DOHH2 (cell line): ENCODE measurements around the gene CRYBG1.
A peak's percentile ranks its signal among the peaks of the same experiment; 100 is the strongest.

Source experiments
- H3F3A ChIP-seq: fragments of 200-600 bp; sonication (generic), shearing (Covaris generic); 2 replicates; pipeline ENCODE4 v1.6.0; 2016; ENCODE audit warnings: antibody characterized with exemption, mild to moderate bottlenecking; ENCODE audit not compliant: control insufficient read depth, insufficient read depth
- H3K27ac ChIP-seq: fragments of 200-600 bp; sonication (generic); 2 replicates; pipeline ENCODE4 v1.5.1; 2014; ENCODE audit warnings: low read depth, mild to moderate bottlenecking, low read length, moderate library complexity
- H3K27me3 ChIP-seq: fragments of 200-600 bp; sonication (generic); 2 replicates; pipeline ENCODE4 v1.6.1; 2014; ENCODE audit warnings: mild to moderate bottlenecking, low read length, mixed read lengths; ENCODE audit not compliant: control insufficient read depth
- H3K36me3 ChIP-seq: fragments of 200-600 bp; sonication (generic); 2 replicates; pipeline ENCODE4 v1.6.1; 2014; ENCODE audit warnings: mild to moderate bottlenecking, low read length, moderate library complexity, mixed read lengths; ENCODE audit not compliant: control insufficient read depth
- H3K4me1 ChIP-seq: fragments of 200-600 bp; sonication (generic); 2 replicates; pipeline ENCODE4 v1.6.1; 2014; ENCODE audit warnings: mild to moderate bottlenecking, low read length, mixed read lengths; ENCODE audit not compliant: control insufficient read depth
- H3K4me2 ChIP-seq: fragments of 200-600 bp; sonication (generic); 2 replicates; pipeline ENCODE4 v1.6.0; 2014; ENCODE audit warnings: mild to moderate bottlenecking, low read length, moderate library complexity
- H3K4me3 ChIP-seq: fragments of 200-600 bp; sonication (generic); 2 replicates; pipeline ENCODE4 v1.5.1; 2014; ENCODE audit warnings: mild to moderate bottlenecking, low read length, mixed read lengths
- H3K79me2 ChIP-seq: fragments of 200-600 bp; sonication (generic); 2 replicates; pipeline ENCODE4 v1.6.1; 2014; ENCODE audit warnings: mild to moderate bottlenecking, low read length, mixed read lengths; ENCODE audit not compliant: control insufficient read depth
- H3K9me2 ChIP-seq: fragments of 200-600 bp; sonication (generic); replicated peaks from 2 replicates; pipeline ENCODE4 v1.6.1; 2014; ENCODE audit warnings: mild to moderate bottlenecking, low read length, mixed read lengths; ENCODE audit not compliant: control insufficient read depth
- H3K9me3 ChIP-seq: fragments of 200-600 bp; sonication (generic); 2 replicates; pipeline ENCODE4 v1.6.1; 2014; ENCODE audit warnings: antibody characterized with exemption, low read length, mixed read lengths; ENCODE audit not compliant: control insufficient read depth, insufficient read depth
- H4K20me1 ChIP-seq: fragments of 200-600 bp; sonication (generic); 2 replicates; pipeline ENCODE4 v1.6.0; 2014; ENCODE audit warnings: low read depth, mild to moderate bottlenecking, antibody characterized with exemption, low read length, moderate library complexity; ENCODE audit not compliant: control insufficient read depth, insufficient read depth
- EZH2phosphoT487 ChIP-seq: fragments of 200-600 bp; sonication (generic); IDR thresholded peaks from 2 replicates; pipeline ENCODE4 v1.6.1; 2017; ENCODE audit warnings: borderline replicate concordance, mild to moderate bottlenecking, antibody characterized with exemption, low read length, moderate library complexity, mixed read lengths
- TF ChIP-seq, protein P1 (sequence below): fragments of 200-600 bp; sonication (generic); IDR thresholded peaks from one replicate; pipeline ENCODE4 v1.5.1; 2014; ENCODE audit warnings: antibody characterized with exemption, mild to moderate bottlenecking, low read depth, low read length; ENCODE audit not compliant: poor library complexity, severe bottlenecking

CRYBG1 gene

DNA sequence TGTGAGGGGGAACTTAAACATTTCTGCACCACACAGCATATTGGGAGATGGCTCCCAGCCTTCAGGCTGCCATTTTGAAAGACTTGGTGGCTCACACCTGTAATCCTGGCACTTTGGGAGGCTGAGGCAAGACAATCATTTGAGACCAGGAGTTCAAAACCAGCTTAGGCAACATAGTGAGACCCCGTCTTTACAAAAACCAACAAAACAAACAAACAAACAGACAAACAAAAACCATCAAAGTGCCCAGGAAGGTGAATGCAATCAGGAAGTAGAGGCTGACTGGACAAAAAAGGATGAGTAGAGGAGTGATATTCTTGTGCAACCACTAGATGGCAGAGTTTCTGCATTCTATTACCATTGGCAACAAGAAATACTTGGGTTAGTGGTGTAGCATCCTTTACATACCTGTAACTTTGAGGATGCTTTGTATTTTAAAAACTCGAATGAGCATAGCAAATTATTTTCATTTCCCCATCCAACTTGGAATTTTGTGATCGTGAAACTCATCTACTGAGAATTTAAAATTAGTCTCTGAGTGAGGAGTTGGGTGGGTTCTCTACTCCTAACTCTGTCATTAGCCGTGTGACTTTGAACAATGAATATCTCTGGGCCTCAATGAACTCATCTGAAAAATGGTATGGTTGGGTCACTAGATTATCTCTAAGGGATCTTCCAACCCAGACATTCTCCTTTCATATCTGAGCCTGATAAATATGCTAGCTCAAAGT is 84.4 kb downstream of the CRYBG1 start:
- no peaks in the 10 kb centered on the region for H3K9me2 ChIP-seq
- H3K36me3 ChIP-seq = no peaks in the 10 kb centered on the region
- no peaks in the 10 kb centered on the region for H3K9me3 ChIP-seq
- no peak overlapping the region for H3K4me3 ChIP-seq
- H3K79me2 ChIP-seq = no peaks in the 10 kb centered on the region
- no peaks in the 10 kb centered on the region for H3F3A ChIP-seq
- no peak overlapping the region for H3K27ac ChIP-seq
- no peak for TF ChIP-seq EZH2phosphoT487
- TF ChIP-seq, protein P1, sequence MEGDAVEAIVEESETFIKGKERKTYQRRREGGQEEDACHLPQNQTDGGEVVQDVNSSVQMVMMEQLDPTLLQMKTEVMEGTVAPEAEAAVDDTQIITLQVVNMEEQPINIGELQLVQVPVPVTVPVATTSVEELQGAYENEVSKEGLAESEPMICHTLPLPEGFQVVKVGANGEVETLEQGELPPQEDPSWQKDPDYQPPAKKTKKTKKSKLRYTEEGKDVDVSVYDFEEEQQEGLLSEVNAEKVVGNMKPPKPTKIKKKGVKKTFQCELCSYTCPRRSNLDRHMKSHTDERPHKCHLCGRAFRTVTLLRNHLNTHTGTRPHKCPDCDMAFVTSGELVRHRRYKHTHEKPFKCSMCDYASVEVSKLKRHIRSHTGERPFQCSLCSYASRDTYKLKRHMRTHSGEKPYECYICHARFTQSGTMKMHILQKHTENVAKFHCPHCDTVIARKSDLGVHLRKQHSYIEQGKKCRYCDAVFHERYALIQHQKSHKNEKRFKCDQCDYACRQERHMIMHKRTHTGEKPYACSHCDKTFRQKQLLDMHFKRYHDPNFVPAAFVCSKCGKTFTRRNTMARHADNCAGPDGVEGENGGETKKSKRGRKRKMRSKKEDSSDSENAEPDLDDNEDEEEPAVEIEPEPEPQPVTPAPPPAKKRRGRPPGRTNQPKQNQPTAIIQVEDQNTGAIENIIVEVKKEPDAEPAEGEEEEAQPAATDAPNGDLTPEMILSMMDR = peak; percentile 79
- peak overlapping the region; percentile 10; the same call in 1 of the 2 replicates for H3K4me2 ChIP-seq
- H3K27me3 ChIP-seq = peaks cover 25% of the 10 kb centered on the region
- peaks cover 28% of the 10 kb centered on the region for H3K4me1 ChIP-seq
- H4K20me1 ChIP-seq = no peaks in the 10 kb centered on the region

DNA sequence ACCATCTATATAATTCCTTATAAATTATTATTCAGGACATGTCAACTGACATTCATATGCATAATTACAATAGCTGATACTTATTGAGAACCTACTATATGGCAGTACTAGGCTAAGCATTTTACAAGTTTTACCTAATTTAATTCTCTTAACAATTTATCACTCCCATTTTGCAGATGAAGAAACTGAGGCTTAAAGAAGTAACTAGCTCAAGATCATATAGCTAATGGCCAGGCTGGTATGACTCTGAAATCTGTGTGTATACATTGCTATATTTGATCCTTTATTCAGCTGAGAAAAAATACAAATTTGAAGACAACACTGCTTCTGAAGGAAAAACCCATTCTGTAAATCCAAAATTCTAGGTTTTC is 85.0 kb downstream of the CRYBG1 start:
- Histone ChIP-seq H4K20me1 (no peaks in the 10 kb centered on the region), H3K27ac (no peak overlapping the region), H3K36me3 (no peaks in the 10 kb centered on the region), H3K9me2 (no peaks in the 10 kb centered on the region), H3K4me3 (no peak overlapping the region), H3K9me3 (no peaks in the 10 kb centered on the region), H3F3A (no peaks in the 10 kb centered on the region), H3K27me3 (peaks cover 23% of the 10 kb centered on the region), H3K4me2 (no peak overlapping the region), H3K4me1 (peaks cover 28% of the 10 kb centered on the region), H3K79me2 (no peaks in the 10 kb centered on the region)
- no peak for TF ChIP-seq EZH2phosphoT487
- TF ChIP-seq, protein P1 = no peak

DNA sequence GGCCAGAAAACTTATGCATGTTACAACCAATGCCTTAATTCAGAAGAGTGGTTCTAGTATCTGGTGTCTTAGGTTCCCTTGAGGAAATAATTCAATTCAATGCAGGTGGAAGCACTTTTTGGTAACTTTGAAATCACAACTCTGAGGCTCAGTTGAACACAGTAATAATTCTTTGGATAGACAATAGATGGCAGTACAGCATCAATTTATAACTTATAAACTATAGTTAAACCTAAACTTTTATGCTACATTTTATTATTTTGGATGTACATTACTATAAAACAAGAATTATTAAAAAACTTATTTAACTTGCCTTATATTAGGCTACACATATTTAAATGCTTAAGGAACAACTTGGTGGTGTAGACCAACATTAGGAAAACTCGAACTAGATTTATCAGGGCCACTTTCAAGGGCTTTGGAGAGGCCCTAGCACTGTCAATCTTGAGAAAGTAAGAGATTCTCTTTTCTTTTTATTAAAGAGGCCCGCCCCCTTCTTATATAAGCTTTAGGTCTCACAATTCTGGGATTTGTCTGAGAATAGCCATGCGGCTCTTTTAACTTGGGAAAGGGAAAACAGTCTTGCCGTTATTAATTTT is 85.9 kb downstream of the CRYBG1 start:
- Histone ChIP-seq H4K20me1 (no peaks in the 10 kb centered on the region), H3K4me1 (peaks cover 28% of the 10 kb centered on the region), H3K79me2 (no peaks in the 10 kb centered on the region), H3K27ac (no peak overlapping the region), H3K9me3 (no peaks in the 10 kb centered on the region), H3K36me3 (no peaks in the 10 kb centered on the region), H3K4me3 (no peak overlapping the region), H3F3A (no peaks in the 10 kb centered on the region), H3K9me2 (no peaks in the 10 kb centered on the region), H3K27me3 (peaks cover 16% of the 10 kb centered on the region), H3K4me2 (no peak overlapping the region)
- TF ChIP-seq, protein P1 = peak; percentile 58
- TF ChIP-seq EZH2phosphoT487 = no peak
